ENCODE data around the gene ZNF366.

DNA sequence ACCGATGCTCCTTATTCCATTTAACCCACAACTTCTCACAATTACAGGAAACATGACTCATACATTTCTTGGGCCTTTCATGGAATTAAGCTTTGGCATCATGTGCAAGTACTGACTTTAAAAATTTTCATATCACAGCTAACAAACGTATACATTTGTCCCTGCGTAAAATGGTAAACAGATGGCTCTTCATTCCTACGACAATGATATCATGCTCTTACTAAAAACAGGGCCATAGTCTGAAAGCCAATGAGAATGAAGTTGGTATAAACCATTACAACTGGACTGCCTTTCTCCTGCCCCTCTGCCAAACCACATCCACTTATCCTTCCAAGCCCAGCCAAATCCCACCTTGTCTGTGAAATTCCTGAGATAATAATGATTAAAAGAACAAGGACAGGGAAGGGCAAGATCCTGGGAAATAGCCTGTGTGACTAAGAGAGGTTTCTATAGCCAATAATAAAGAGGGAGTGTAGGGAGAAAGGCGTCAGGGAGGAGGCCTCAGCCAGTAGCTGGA is 44.9 kb upstream of the ZNF366 start:
- TF ChIP-seq, protein P1, sequence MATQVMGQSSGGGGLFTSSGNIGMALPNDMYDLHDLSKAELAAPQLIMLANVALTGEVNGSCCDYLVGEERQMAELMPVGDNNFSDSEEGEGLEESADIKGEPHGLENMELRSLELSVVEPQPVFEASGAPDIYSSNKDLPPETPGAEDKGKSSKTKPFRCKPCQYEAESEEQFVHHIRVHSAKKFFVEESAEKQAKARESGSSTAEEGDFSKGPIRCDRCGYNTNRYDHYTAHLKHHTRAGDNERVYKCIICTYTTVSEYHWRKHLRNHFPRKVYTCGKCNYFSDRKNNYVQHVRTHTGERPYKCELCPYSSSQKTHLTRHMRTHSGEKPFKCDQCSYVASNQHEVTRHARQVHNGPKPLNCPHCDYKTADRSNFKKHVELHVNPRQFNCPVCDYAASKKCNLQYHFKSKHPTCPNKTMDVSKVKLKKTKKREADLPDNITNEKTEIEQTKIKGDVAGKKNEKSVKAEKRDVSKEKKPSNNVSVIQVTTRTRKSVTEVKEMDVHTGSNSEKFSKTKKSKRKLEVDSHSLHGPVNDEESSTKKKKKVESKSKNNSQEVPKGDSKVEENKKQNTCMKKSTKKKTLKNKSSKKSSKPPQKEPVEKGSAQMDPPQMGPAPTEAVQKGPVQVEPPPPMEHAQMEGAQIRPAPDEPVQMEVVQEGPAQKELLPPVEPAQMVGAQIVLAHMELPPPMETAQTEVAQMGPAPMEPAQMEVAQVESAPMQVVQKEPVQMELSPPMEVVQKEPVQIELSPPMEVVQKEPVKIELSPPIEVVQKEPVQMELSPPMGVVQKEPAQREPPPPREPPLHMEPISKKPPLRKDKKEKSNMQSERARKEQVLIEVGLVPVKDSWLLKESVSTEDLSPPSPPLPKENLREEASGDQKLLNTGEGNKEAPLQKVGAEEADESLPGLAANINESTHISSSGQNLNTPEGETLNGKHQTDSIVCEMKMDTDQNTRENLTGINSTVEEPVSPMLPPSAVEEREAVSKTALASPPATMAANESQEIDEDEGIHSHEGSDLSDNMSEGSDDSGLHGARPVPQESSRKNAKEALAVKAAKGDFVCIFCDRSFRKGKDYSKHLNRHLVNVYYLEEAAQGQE (IDR thresholded peaks at IDR 0.05; ENCODE audit: insufficient replicate concordance, low read depth): no peak
- no peak for TF ChIP-seq CTCF (IDR thresholded peaks at IDR 0.05; ENCODE audit: insufficient read depth, low read length)
- TF ChIP-seq POLR2AphosphoS5 (IDR thresholded peaks at IDR 0.05; ENCODE audit: low read depth): no peak
- no peak for TF ChIP-seq SPI1 (IDR thresholded peaks at IDR 0.05; ENCODE audit: borderline replicate concordance, low read depth)
- no peak for TF ChIP-seq GABPA (IDR thresholded peaks at IDR 0.05; ENCODE audit: low read depth)
